GM18502 (cell line): ENCODE data around the gene RFC5.
A peak's percentile ranks its signal among the peaks of the same experiment; 100 is the strongest.
"Not testable (repeated sequence)": the region's sequence is repeated elsewhere in the genome, so short reads cannot be mapped to it uniquely, and the experiment has no call there.

Experiments used
- ATAC-seq: cut with Tn5 transposase; IDR thresholded peaks from one replicate; pipeline ENCODE4 v1.9.1; 2021; ENCODE audit warnings: mild to moderate bottlenecking; ENCODE audit not compliant: unreplicated experiment, poor library complexity

RFC5 gene, protein sequence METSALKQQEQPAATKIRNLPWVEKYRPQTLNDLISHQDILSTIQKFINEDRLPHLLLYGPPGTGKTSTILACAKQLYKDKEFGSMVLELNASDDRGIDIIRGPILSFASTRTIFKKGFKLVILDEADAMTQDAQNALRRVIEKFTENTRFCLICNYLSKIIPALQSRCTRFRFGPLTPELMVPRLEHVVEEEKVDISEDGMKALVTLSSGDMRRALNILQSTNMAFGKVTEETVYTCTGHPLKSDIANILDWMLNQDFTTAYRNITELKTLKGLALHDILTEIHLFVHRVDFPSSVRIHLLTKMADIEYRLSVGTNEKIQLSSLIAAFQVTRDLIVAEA

DNA sequence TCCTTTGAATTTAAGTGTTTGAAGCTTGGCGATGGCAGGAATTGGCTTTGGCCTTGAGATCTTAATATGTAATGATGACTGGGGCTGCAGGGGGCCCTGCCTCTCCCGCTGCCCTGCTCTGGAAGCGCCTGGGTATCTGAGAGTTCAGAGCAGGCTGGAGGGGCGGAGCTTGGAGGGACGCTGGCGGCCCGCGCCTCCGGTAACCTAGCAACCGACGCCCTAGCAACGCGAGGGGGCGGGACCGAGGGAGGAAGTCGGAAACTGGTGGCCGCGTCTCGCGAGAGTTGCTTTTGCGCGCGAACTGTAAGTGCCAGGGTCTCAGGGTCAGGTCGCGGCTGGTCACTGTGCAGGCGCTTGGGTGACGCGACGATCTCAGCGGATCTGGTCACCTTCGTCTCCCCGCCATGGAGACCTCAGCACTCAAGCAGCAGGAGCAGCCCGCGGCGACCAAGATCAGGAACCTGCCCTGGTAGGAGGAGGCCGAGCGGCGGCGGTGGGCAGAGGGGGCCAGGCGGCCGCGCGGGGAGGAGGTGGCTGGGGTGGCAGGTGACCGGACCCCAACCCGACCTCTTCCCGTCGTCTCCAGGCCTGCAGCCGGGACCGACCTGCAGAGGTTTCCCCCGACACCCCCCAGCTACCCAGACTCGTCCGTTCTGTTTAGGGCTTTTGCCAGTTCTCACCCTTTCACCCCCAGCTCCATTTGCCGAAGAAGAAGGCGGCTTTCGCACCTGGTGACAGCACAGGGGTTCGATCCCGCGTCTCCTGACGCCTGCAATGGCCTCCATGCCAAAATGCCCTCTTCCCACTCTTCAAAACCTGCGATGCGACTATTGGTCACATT is at the start of gene RFC5:
TSS of gene RFC5 (plus strand) at position 280 of the 841 bp plus-strand sequence. CDS start at position 405, 125 bp downstream.
- ATAC-seq = peak; percentile 100

DNA sequence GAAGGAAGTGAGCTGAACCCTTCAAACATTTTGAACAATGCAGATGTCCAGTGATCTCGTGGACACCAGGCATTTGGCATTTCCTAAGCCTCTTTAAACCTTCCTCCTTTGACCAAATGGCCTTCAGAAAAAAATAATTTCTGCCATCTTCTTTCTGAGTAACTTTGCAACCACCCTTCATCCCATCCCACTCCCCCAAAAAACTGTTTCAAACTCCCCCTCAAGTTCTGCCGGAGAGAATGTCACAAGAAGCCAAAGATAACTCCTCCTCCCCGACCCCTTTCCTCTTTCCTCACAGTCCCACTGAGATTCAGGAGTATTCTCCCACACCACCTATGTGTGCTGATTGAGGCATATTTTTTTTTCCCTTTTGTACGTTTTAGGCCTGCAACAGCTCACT is 49.5 kb upstream of the RFC5 start:
- ATAC-seq = no peak

DNA sequence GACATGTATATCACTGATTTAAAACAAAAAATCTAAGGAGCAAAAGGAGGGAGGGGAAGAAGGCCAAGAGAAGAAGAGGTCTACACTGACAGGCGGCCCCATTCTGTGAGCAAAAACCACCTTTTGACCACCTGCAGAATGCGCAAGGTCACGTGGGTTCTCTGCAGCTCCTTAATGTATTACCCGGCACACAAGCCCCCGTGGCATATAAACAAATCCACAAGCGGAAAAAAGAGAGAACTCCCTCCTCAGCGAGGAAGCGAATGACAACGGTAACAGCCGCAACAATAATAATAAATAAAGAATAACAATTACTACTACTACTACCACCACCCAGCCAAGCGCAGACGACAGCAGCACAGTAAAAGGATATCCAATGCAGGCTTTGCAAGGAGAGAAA is 49.0 kb upstream of the RFC5 start:
- ATAC-seq = no peak

DNA sequence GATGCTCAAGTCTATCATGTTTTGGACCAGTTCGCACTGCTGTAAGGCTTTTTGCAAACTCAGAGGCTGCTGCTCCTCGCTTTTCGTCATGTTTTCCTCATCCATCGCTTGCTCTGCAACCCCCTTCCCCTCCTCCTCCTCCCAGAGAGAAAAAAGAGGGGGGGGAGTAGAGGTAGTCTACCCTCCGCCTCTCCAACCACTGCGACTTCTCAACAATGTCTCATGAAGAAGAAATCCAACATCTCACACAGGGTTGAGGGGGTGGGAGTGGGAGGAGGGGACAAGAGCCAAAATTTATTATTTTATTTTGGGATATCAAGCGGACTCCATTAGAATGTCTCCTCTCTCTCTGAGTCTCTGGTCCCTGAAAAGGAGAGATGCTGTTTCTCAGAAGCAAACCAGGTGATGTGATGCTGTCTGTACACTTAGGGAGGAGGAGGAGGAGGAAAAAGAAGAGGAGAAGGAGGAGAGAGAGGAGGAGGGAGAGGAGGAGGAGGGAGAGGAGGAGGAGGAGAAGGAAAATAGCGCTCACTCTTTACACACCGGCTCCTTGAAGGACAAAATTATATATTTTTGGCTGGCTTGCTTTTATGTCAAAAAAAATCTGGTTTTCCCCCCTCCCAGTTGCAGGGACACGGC is 48.2 kb upstream of the RFC5 start:
- no peak for ATAC-seq

DNA sequence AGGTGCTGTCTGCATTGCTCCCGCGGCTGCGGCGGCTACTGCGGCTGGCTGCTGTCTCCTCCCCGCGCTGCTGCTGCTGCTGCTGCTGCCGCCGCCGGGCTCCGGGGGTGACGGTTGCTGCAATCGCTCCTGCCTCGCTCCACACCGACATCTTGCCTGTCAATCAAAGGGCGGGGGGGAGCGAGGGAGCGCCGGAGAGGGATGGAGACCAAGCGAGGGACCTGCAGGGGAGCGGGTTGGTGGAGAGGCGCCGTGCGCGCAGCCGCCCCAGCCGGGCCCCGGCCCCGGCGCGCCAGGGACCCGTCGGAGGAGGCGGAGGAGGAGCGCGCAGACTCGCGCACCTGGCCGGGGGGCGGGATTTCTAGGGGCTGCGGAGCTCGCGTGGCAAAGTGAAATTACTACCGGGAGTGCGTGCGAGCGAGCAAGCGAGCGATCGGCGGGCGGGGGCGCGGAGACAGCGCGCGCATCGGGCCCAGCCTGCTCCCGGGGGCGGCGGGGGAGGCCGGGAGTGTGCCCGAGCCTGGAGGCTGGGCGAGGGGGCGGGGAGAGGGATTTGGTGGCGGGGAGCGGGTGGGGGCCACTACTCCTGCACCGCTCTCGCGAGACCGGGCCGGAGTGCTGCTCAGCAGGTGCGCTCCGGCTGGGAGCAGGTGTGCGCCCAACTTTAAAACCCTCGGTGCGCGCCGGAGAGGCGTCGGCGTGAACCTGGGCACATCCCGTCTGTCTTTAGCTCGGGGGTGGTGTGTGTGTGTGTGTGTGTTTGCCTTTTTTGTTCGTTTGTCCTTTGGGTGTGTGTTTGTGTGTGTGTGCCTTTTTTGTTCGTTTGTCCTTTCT is 47.5 kb upstream of the RFC5 start, which contains the start of gene KSR2:
TSS of gene KSR2 (minus strand) at position 165 of the 834 bp plus-strand sequence. CDS start 735 bp downstream, outside the sequence.
- peak; percentile 75 for ATAC-seq

DNA sequence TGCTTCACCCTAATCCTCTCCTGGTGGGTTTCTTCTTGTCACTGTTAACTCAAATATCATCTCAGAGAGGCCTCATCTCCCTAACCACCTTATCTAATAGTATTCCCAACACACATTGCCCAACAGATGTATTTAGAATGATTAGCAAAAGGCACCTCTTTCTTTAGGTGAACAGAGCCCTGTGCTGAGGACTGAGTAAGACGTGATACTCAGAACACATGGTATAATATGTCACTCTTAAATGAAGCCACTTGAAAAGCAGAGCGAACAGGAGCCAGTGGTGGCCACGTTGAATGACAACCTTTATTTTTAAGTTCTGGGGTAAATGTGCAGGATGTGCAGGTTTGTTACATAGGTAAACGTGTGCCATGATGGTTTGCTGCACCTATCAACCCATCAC is 46.2 kb upstream of the RFC5 start:
- no peak for ATAC-seq

DNA sequence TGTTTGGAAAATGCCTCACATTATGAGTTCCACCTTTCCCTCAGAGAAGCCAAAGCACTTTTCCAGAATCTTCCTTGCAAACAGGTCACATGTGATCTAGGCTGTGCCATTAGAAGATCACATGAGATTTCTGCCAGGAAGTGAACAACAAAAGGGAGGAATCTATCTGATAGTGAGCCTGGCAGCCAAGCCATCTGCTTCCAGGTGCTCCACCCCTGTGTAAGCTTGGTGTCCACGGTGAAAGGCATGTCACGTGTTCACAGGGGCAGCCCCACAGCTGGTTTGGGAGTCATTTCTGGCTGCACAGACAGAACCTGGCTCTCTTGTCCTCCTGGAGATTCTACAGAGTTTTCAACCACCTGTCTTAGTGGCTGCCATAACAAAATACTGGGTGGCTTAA is 44.2 kb upstream of the RFC5 start:
- no peak for ATAC-seq

DNA sequence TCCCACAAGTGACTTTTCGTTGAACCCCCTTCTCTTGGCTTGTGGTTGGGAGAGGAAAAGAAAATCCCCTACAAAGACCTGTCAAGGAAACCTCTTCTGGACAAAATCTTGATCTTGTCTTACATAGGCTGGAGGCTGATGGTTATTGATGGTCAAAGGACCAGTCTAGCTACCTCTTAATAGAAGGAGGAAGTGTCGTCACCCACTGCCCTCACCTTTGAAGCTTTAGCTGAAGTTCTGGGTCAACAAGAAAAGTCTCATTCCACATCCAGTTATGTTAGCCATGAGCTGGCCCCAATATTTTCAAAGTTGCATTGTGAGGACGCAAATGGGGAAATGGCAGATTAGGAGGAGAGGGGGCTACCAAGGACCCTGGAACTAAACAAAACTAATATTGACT is 41.5 kb upstream of the RFC5 start:
- no peak for ATAC-seq

DNA sequence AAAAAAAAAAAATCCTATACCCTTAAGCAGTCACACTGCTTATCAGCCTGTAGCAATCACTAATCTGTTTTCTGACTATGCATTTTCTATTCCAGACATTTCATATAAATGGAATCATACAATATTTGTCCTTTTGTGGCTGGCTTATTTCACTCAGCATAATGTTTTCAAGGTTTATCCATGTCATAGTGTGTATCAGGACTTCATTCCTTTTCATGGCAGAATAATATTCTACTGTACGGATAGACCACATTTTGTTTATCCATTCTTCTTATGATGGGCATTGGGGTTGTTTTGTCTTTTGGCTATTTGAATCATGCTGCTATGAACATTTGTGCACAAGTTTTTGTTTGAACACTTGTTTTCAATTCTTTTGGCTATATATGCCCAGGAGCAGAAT is 39.1 kb upstream of the RFC5 start:
- no peak for ATAC-seq

DNA sequence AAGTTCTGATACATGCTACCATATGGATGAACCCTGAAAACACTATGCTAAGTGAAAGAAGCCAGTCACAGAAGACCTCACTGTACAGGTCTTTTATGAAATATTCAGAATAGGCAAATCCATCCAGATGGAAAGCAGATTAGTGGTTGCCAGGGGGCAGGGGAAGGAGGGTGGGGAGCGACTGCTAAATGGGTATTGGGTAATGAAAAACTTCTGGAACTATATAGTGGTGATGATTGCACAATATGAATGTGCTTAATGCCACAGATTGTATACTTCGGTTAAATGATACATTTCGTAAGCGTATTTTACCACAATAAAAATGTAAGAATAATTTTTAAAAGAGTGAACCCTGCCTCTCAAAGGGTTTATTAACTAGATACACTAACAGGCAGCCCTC is 35.9 kb upstream of the RFC5 start:
- ATAC-seq = no peak

DNA sequence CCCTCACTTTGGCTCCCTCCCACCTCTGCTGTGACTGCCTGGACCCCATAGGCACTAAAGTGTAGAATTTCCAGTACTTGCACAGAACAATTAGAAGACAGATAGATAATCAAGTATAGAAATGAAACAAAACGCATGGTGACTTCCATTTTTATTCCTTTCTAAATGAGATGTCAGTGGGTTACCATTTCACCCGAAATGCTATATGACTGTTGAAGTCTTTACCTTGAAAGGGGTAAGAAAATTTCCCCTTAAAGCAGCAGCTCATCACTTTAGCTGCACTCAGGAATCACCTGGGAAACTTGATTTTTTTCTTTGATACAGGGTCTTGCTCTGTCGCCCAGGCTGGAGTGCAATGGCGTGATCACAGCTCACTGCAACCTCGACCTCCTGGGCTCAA is 35.2 kb upstream of the RFC5 start:
- ATAC-seq = no peak

DNA sequence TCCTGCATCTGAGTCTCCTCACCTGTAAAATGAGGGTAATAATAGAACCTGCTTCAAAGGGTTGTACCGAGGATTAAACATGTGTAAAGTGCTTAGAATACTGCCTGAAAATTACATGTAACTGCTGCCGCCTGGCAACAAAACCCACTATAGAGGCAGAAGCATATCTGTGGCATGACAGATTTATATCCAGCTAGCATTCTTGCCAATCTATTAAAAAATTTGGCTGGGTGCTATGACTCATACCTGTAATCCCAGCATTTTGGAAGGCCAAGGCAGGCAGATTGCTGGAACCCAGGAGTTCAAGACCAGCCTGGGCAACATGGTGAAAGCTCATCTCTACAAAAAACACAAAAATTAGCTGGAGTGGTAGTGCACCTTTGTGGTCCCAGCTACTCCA is 31.3 kb upstream of the RFC5 start:
- ATAC-seq = no peak

DNA sequence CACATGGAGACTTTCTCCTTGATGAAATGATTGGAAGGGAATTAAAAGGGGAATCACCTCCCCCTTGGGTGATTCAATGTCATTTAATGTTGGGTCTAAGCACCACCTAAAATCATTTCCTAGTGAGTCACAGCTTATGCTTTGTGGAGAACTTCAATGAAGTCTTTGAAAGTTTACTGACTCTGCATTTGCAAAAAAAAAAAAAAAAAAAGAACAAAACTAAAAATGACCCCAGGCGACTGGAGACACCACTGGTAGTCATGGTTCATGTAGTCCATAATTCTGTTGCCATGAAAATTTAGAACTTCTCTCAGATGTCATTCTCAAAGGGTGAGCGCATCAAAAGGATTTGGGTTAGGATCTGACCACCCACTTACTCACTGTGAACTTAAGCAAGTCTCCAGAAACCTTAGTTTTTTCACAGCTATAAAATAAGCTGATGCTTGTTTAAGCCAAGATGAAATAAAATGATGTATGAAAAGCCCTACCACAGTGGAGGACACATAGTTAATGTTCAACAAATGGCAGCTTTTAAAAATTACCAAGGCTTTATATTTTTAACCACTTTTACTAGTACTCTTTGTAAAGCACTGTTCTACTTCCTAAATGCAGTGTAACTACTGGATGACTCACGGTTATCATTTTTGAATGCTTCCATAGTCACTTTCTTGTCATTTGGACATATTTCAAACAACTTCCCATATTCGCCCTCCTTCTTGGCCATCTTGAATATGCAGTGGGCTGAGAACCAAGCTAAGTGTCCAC is 29.6 kb upstream of the RFC5 start:
- ATAC-seq = no peak

DNA sequence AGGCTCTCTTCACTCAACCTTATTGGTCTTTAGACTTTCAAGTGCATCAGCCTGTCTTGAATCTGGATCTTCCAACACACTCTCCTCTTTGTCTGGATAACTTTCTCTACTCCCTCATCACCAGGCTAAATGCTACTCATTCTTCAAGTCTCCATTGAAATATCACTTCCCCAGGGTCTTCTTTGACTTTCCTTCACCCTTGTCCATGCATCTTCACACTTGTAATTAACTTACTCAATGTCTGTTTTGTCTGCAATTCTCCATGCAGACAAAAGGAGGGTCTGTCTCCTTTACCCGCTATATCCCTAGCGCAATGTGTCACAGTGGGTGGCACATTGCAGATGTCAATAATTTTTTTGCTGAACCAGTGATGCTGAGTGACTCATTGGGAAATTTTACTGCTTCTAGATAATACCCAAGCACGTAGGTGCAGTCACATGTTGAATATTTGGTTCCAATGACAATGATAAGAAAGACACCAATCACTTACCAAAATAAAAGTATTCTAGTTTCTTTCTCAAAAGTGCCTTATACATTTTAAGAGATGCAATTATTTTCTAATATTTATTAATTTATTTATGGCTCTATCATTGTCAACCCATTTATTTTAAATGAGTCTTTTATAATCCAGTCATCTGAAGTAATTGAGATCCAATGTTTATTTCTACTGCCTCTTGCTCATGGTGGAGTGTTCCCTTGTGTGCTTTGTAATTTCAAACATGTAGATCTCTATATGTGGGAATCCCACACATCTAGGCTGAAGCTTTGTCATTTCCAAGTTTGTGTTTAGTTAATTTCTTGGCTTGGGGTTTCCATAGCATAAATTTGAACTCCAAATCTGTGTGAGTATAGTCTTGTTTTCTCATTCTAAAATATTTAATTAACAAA is 21.7 kb upstream of the RFC5 start:
- ATAC-seq = no peak

DNA sequence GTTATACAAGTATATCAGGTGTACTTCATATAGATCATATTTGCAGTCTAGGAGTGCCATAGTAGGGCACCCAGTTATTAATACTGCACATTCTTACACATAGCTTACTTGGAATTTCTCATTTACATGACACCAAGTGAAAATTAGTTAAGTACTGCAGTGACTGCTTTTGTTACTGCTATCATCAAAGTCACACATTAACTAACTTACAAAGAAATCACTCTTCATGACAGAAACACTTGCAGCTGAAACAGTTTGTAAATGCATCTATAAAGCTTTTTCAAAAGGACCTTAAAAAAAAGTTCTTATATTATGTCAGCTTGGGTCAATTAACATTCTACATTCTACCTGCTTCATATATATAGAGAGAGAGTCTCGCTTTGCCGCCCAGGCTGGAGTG is 17.8 kb upstream of the RFC5 start:
- no peak for ATAC-seq

DNA sequence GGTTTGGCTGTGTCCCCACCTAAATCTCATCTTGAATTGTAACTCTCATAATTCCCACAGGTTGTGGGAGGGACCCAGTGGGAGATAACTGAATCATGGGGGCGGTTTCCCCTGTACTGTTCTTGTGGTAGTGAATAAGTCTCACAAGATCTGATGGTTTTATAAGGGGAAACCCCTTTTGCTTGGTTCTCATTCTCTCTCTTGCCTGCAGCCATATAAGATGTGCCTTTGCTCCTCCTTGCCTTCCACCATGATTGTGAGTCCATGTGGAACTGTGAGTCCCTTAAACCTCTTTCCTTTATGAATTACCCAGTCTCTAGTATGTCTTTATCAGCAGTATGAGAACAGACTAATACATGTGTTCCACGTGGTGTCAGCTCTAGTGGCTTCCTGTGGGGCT is 16.7 kb upstream of the RFC5 start:
- not testable (repeated sequence) for ATAC-seq

DNA sequence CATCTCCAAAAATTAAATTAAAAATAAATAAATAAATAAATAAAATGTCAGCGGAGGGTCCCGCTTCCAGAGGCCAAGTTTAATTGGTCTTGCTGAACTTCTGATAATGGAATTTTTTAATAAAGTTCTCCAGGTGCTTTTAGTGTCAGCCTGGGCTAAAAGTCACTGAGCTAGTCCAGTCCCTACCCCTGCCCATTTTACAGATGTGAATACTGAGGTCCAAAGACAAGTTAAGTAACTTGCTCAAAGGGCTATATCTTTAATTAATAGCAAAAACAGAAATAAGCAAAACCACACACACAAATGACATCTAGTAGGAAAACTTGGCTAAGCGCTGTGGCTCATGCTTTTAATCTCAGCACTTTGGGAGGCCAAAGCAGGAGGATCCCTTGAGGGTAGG is 5.6 kb upstream of the RFC5 start:
- ATAC-seq = no peak

DNA sequence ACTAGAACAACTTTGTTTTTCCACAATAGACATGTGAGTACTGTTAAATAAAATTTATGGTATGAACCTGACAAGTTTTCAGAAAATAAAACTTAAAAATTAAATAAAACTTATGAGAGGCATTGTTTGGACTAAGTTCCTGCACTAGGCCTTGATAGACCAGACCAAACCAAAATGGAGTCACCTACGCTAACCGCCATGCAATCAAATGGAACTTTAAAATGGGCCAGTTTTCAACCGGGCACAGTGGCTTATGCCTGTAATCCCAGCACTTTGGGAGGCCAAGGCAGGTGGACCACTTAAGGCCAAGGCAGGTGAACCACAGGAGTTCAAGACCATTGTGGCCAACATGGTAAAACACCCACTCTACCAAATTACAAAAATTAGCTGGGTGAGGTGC is 5.1 kb upstream of the RFC5 start:
- ATAC-seq = no peak

DNA sequence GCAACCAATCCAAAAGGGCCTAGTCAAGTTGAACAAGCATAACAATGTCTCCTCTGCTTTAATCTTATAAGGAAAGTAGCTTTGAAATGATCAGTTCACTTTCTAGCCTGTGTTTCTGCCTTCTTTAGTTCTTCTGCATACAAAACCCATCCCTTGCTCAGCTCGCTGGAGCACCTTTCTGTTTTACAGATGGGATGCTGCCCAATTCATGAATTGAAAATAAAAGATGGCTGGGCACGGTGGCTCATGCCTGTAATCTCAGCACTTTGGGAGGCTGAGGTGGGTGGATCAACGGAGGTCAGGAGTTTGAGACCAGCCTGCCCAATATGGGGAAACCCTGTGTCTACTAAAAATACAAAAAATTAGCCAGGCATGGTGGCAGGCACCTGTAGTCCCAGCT is 4.5 kb upstream of the RFC5 start:
- no peak for ATAC-seq
